KMS-11 (cell line): Measurements from ENCODE around the gene UNC13D.

ENCODE experiments used
- H2AFZ ChIP-seq: fragments of 200-600 bp; sonication (generic); 2 replicates; pipeline ENCODE4 v1.6.1; 2016; ENCODE audit warnings: antibody characterized with exemption, mixed run types, low read depth
- H3K27ac ChIP-seq: fragments of 200-600 bp; sonication (generic); 2 replicates; pipeline ENCODE4 v1.6.1; 2016; ENCODE audit warnings: mild to moderate bottlenecking, mixed run types
- H3K27me3 ChIP-seq: fragments of 200-600 bp; sonication (generic); 2 replicates; pipeline ENCODE4 v1.6.1; 2017; ENCODE audit warnings: mild to moderate bottlenecking, low read depth, mixed run types, moderate library complexity; ENCODE audit not compliant: insufficient read depth
- H3K36me3 ChIP-seq: fragments of 200-600 bp; sonication (generic); 2 replicates; pipeline ENCODE4 v1.6.1; 2017; ENCODE audit warnings: mild to moderate bottlenecking, mixed run types; ENCODE audit not compliant: insufficient read depth
- H3K4me1 ChIP-seq: fragments of 200-600 bp; sonication (generic); 2 replicates; pipeline ENCODE4 v1.6.1; 2016; ENCODE audit warnings: mild to moderate bottlenecking, low read depth, mixed run types; ENCODE audit not compliant: poor library complexity, severe bottlenecking
- H3K4me2 ChIP-seq: fragments of 200-600 bp; sonication (generic); 2 replicates; pipeline ENCODE4 v1.7.0; 2016; ENCODE audit warnings: mild to moderate bottlenecking, mixed run types
- H3K4me3 ChIP-seq: fragments of 200-600 bp; sonication (generic); IDR thresholded peaks from 2 replicates; pipeline ENCODE4 v1.6.1; 2017; ENCODE audit warnings: low read depth, low read length, mixed read lengths; ENCODE audit not compliant: insufficient read depth
- H3K79me2 ChIP-seq: fragments of 200-600 bp; sonication (generic); 2 replicates; pipeline ENCODE4 v1.6.1; 2016; ENCODE audit warnings: low read depth, mixed run types; ENCODE audit not compliant: insufficient read depth
- H3K9ac ChIP-seq: fragments of 200-600 bp; sonication (generic); 2 replicates; pipeline ENCODE4 v1.6.1; 2016; ENCODE audit warnings: mild to moderate bottlenecking, mixed run types
- H4K20me1 ChIP-seq: fragments of 200-600 bp; sonication (generic); 2 replicates; pipeline ENCODE4 v1.6.1; 2016; ENCODE audit warnings: mild to moderate bottlenecking, mixed run types; ENCODE audit not compliant: insufficient read depth
- CTCF ChIP-seq: fragments of 200-600 bp; sonication (generic); conservative IDR thresholded peaks from 2 replicates; pipeline ENCODE4 v1.6.1; 2017; ENCODE audit warnings: low read depth, mild to moderate bottlenecking, antibody characterized with exemption, low read length, moderate library complexity, mixed read lengths

UNC13D gene

GRCh38 chr17:75875182-75875939 is 31.2 kb upstream of the UNC13D start:
- TF ChIP-seq CTCF, result no peak
- Histone ChIP-seq H3K36me3 (no peaks in the 10 kb centered on the region), H3K27me3 (no peaks in the 10 kb centered on the region), H3K9ac (peak overlapping the region; percentile 98; the same call in 1 of the 2 replicates), H3K79me2 (peaks cover 25% of the 10 kb centered on the region), H3K4me2 (peak overlapping the region; percentile 95), H3K4me1 (peaks cover 40% of the 10 kb centered on the region), H4K20me1 (no peaks in the 10 kb centered on the region), H3K4me3 (no peak overlapping the region), H2AFZ (no peak overlapping the region), H3K27ac (peak overlapping the region; percentile 98)

- H3K4me3 ChIP-seq, result no peak overlapping the region
- no peak overlapping the region for H3K9ac ChIP-seq
- no peak overlapping the region for H2AFZ ChIP-seq
- H4K20me1 ChIP-seq, result no peaks in the 10 kb centered on the region
- H3K4me2 ChIP-seq, result no peak overlapping the region
- no peak for TF ChIP-seq CTCF
- H3K27ac ChIP-seq, result peak overlapping the region; percentile 89; the same call in 1 of the 2 replicates
- no peaks in the 10 kb centered on the region for H3K27me3 ChIP-seq
- H3K36me3 ChIP-seq, result no peaks in the 10 kb centered on the region
- peaks cover 25% of the 10 kb centered on the region for H3K79me2 ChIP-seq
- H3K4me1 ChIP-seq, result peaks cover 39% of the 10 kb centered on the region
Observed at GRCh38 chr17:75874323-75875181, 30.3 kb upstream of the UNC13D start.

- H3K36me3 ChIP-seq, result no peaks in the 10 kb centered on the region
- no peak overlapping the region for H3K4me3 ChIP-seq
- H3K9ac ChIP-seq, result no peak overlapping the region; the same call in 1 of the 2 replicates
- H3K27me3 ChIP-seq, result no peaks in the 10 kb centered on the region
- TF ChIP-seq CTCF, result no peak
- peak overlapping the region; percentile 67; the same call in 1 of the 2 replicates for H3K4me2 ChIP-seq
- H3K79me2 ChIP-seq, result peaks cover 25% of the 10 kb centered on the region
- no peak overlapping the region for H2AFZ ChIP-seq
- H3K27ac ChIP-seq, result peak overlapping the region; percentile 89
- H4K20me1 ChIP-seq, result no peaks in the 10 kb centered on the region
- peaks cover 33% of the 10 kb centered on the region for H3K4me1 ChIP-seq
Observed at GRCh38 chr17:75873587-75874322, 29.6 kb upstream of the UNC13D start.
